Mesenchymal stem cell (in vitro differentiated cells and primary cell): ENCODE data around the gene SLC25A5.

Source experiments
- DNase-seq: peaks from one replicate; pipeline ENCODE4 v3.0.0-alpha.2; 2013
- H2AFZ ChIP-seq: one replicate; pipeline ENCODE4 v1.6.1; 2013; ENCODE audit warnings: low read depth, mild to moderate bottlenecking, control low read depth, inconsistent platforms, low read length, moderate library complexity
- H2AK5ac ChIP-seq: 2 replicates; pipeline ENCODE4 v1.6.1; 2013; ENCODE audit warnings: low read length, moderate library complexity, mild to moderate bottlenecking, inconsistent platforms; ENCODE audit not compliant: severe bottlenecking
- H2BK120ac ChIP-seq: one replicate; pipeline ENCODE4 v1.6.1; 2013; ENCODE audit warnings: low read depth, mild to moderate bottlenecking, inconsistent platforms, low read length, moderate library complexity
- H2BK12ac ChIP-seq, 2 experiments: one replicate each; pipeline ENCODE4 v1.6.1; 2013; ENCODE audit warnings: inconsistent platforms in 2 of 2, low read length in 2 of 2, mild to moderate bottlenecking in 2 of 2, moderate library complexity in 2 of 2, control low read depth in 1 of 2
- H2BK15ac ChIP-seq: one replicate; pipeline ENCODE4 v1.6.1; 2013; ENCODE audit warnings: mild to moderate bottlenecking, low read depth, inconsistent platforms; ENCODE audit not compliant: poor library complexity, severe bottlenecking
- H2BK5ac ChIP-seq: 2 replicates; pipeline ENCODE4 v1.6.1; 2013; ENCODE audit warnings: low read depth, mild to moderate bottlenecking, low read length, control low read depth, inconsistent platforms; ENCODE audit not compliant: poor library complexity, severe bottlenecking
- H3K14ac ChIP-seq, 2 experiments: one replicate each; pipeline ENCODE4 v1.6.1; 2013; ENCODE audit warnings: inconsistent platforms in 2 of 2, low read length in 2 of 2, control low read depth in 1 of 2, mild to moderate bottlenecking in 1 of 2, moderate library complexity in 1 of 2
- H3K18ac ChIP-seq, 2 experiments: one replicate each; pipeline ENCODE4 v1.6.1; 2013; ENCODE audit warnings: inconsistent platforms in 2 of 2, low read length in 2 of 2, control low read depth in 1 of 2, low read depth in 1 of 2, mild to moderate bottlenecking in 1 of 2
- H3K23ac ChIP-seq, 2 experiments: one replicate each; pipeline ENCODE4 v1.6.1; 2013; ENCODE audit warnings: inconsistent platforms in 2 of 2, low read length in 2 of 2, mild to moderate bottlenecking in 2 of 2, moderate library complexity in 2 of 2, control low read depth in 1 of 2
- H3K27ac ChIP-seq: 2 replicates; pipeline ENCODE4 v1.5.1; 2013; ENCODE audit warnings: mild to moderate bottlenecking, moderate library complexity, low read length, control low read depth, inconsistent platforms; ENCODE audit not compliant: poor library complexity, severe bottlenecking
- H3K27me3 ChIP-seq, 2 experiments: 2 replicates each; pipeline versions ENCODE4 v1.6.1 to v1.7.0; 2013; ENCODE audit warnings: low read length in 2 of 2, mild to moderate bottlenecking in 2 of 2, moderate library complexity in 2 of 2, control low read depth in 1 of 2, inconsistent platforms in 1 of 2; ENCODE audit not compliant: control insufficient read depth in 1 of 2, insufficient read depth in 1 of 2
- H3K36me3 ChIP-seq, 2 experiments: 2 replicates each; pipeline versions ENCODE4 v1.6.1 to v1.7.0; 2013; ENCODE audit warnings: low read length in 2 of 2, control low read depth in 1 of 2, inconsistent platforms in 1 of 2, low read depth in 1 of 2, mild to moderate bottlenecking in 1 of 2; ENCODE audit not compliant: insufficient read depth in 2 of 2, control insufficient read depth in 1 of 2
- H3K4ac ChIP-seq, 2 experiments: one replicate each; pipeline ENCODE4 v1.6.1; 2013; ENCODE audit warnings: inconsistent platforms in 2 of 2, low read length in 2 of 2, mild to moderate bottlenecking in 2 of 2, moderate library complexity in 2 of 2, control low read depth in 1 of 2, low read depth in 1 of 2
- H3K4me1 ChIP-seq: 2 replicates; pipeline ENCODE4 v1.6.1; 2013; ENCODE audit warnings: low read depth, low read length, control low read depth; ENCODE audit not compliant: control insufficient read depth, insufficient read depth
- H3K4me2 ChIP-seq: 2 replicates; pipeline ENCODE4 v1.6.1; 2013; ENCODE audit warnings: low read length, mild to moderate bottlenecking, inconsistent platforms; ENCODE audit not compliant: poor library complexity, severe bottlenecking
- H3K4me3 ChIP-seq, 2 experiments: 2 replicates each; pipeline versions ENCODE4 v1.5.1 to v1.7.0; 2013; ENCODE audit warnings: low read length in 2 of 2, mild to moderate bottlenecking in 2 of 2, control low read depth in 1 of 2, low read depth in 1 of 2; ENCODE audit not compliant: insufficient read depth in 1 of 2
- H3K79me1 ChIP-seq: replicated peaks from 2 replicates; pipeline ENCODE4 v1.6.1; 2013; ENCODE audit warnings: mild to moderate bottlenecking, control low read depth, low read length, inconsistent platforms; ENCODE audit not compliant: poor library complexity, severe bottlenecking
- H3K9ac ChIP-seq: 2 replicates; pipeline ENCODE4 v1.7.0; 2013; ENCODE audit warnings: mild to moderate bottlenecking, low read length, moderate library complexity
- H3K9me3 ChIP-seq: 2 replicates; pipeline ENCODE4 v1.7.0; 2013; ENCODE audit warnings: mild to moderate bottlenecking, low read length; ENCODE audit not compliant: control insufficient read depth
- H4K8ac ChIP-seq: one replicate; pipeline ENCODE4 v1.6.1; 2013; ENCODE audit warnings: inconsistent platforms, mild to moderate bottlenecking, low read length, moderate library complexity
- H4K91ac ChIP-seq: one replicate; pipeline ENCODE4 v1.6.1; 2013; ENCODE audit warnings: mild to moderate bottlenecking, low read length, inconsistent platforms
- WGBS: methylation state at CpG from one replicate; pipeline ENCODE4 v1.1.7; 2013; ENCODE audit warnings: mixed read lengths; 5-methylcytosine and 5-hydroxymethylcytosine counted together

The SLC25A5 gene

GRCh38 chrX:119455264-119455663 lies 13.0 kb upstream of the SLC25A5 start:
- Histone ChIP-seq H3K36me3 (peaks cover 4 to 29% of the 10 kb centered on the region in 2 experiments), H4K8ac (no peak overlapping the region), H3K27ac (no peak overlapping the region), H2BK12ac (no peak overlapping the region), H3K4ac (no peak overlapping the region), H3K23ac (no peak overlapping the region), H3K18ac (no peak overlapping the region), H4K91ac (no peak overlapping the region), H3K4me2 (no peak overlapping the region), H3K4me1 (no peaks in the 10 kb centered on the region), H2BK5ac (no peak overlapping the region), H3K27me3 (peaks cover 0 to 7% of the 10 kb centered on the region in 2 experiments), H3K4me3 (no peak overlapping the region), H3K9ac (no peak overlapping the region), H2AFZ (no peak overlapping the region), H2AK5ac (no peak overlapping the region), H3K79me1 (no peaks in the 10 kb centered on the region), H3K14ac (no peak overlapping the region), H3K9me3 (no peaks in the 10 kb centered on the region), H2BK120ac (no peak overlapping the region), H2BK15ac (no peak overlapping the region)
- peak; percentile 29 for DNase-seq
- no CpG with 5 or more reads among the region's 1 CpG for WGBS

- DNase-seq = no peak
- Histone ChIP-seq H3K9ac (no peak overlapping the region), H3K27ac (no peak overlapping the region), H2BK5ac (no peak overlapping the region), H3K36me3 (no peaks in the 10 kb centered on the region), H2BK15ac (no peak overlapping the region), H4K8ac (no peak overlapping the region), H2AFZ (no peak overlapping the region), H3K18ac (no peak overlapping the region), H3K4me3 (no peak overlapping the region), H4K91ac (no peak overlapping the region), H3K23ac (no peak overlapping the region), H3K4me1 (no peaks in the 10 kb centered on the region), H3K14ac (no peak overlapping the region), H3K9me3 (no peaks in the 10 kb centered on the region), H2BK120ac (no peak overlapping the region), H2BK12ac (no peak overlapping the region), H3K27me3 (no peaks in the 10 kb centered on the region), H3K4me2 (no peak overlapping the region), H3K79me1 (no peaks in the 10 kb centered on the region), H3K4ac (no peak overlapping the region), H2AK5ac (no peak overlapping the region)
- no CpG with 5 or more reads among the region's 4 CpGs for WGBS
Observed at GRCh38 chrX:119459181-119459580, 9.1 kb upstream of the SLC25A5 start.

GRCh38 chrX:119465555-119465954 lies 2.7 kb upstream of the SLC25A5 start:
- 86% methylated on average over 1 of the region's 3 CpGs for WGBS
- H3K4me3 ChIP-seq = no peak overlapping the region
- peaks cover 4 to 8% of the 10 kb centered on the region in 2 experiments for H3K36me3 ChIP-seq
- no peak overlapping the region for H3K14ac ChIP-seq
- no peaks in the 10 kb centered on the region for H3K79me1 ChIP-seq
- H3K18ac ChIP-seq = no peak overlapping the region
- no peaks in the 10 kb centered on the region for H3K9me3 ChIP-seq
- no peak overlapping the region for H3K4me2 ChIP-seq
- no peak for DNase-seq
- H2AFZ ChIP-seq = no peak overlapping the region
- H3K9ac ChIP-seq = no peak overlapping the region
- H3K27me3 ChIP-seq = peaks cover 0 to 6% of the 10 kb centered on the region in 2 experiments
- no peak overlapping the region for H2BK5ac ChIP-seq
- no peak overlapping the region for H2BK12ac ChIP-seq
- no peak overlapping the region for H2BK15ac ChIP-seq
- H4K8ac ChIP-seq = no peak overlapping the region
- no peak overlapping the region for H3K27ac ChIP-seq
- no peak overlapping the region for H2BK120ac ChIP-seq
- peaks cover 1% of the 10 kb centered on the region for H3K4me1 ChIP-seq
- no peak overlapping the region for H3K23ac ChIP-seq
- H2AK5ac ChIP-seq = no peak overlapping the region
- no peak overlapping the region for H3K4ac ChIP-seq
- H4K91ac ChIP-seq = no peak overlapping the region

- H2BK12ac ChIP-seq = no peak overlapping the region
- no peak overlapping the region for H3K4me3 ChIP-seq
- H3K4ac ChIP-seq = no peak overlapping the region
- no peak overlapping the region for H4K91ac ChIP-seq
- no peak overlapping the region for H3K4me2 ChIP-seq
- peaks cover 1% of the 10 kb centered on the region for H3K4me1 ChIP-seq
- H3K36me3 ChIP-seq = peaks cover 6 to 18% of the 10 kb centered on the region in 2 experiments
- H3K27ac ChIP-seq = no peak overlapping the region
- no peak for DNase-seq
- H3K27me3 ChIP-seq = peaks cover 0 to 6% of the 10 kb centered on the region in 2 experiments
- no peak overlapping the region for H2BK120ac ChIP-seq
- H4K8ac ChIP-seq = no peak overlapping the region
- no peak overlapping the region for H3K9ac ChIP-seq
- no peak overlapping the region for H3K18ac ChIP-seq
- no peak overlapping the region for H3K14ac ChIP-seq
- no peak overlapping the region for H2BK5ac ChIP-seq
- H2AFZ ChIP-seq = no peak overlapping the region
- H2AK5ac ChIP-seq = no peak overlapping the region
- H3K23ac ChIP-seq = no peak overlapping the region
- H3K79me1 ChIP-seq = no peaks in the 10 kb centered on the region
- H3K9me3 ChIP-seq = no peaks in the 10 kb centered on the region
- 93% methylated on average over 3 of the region's 3 CpGs for WGBS
- H2BK15ac ChIP-seq = no peak overlapping the region
Observed at GRCh38 chrX:119466970-119467369, 1.3 kb upstream of the SLC25A5 start.
